GM23338 (cell line): ENCODE results near the gene FRK. TPM values are rescaled to one million over a fixed set of nuclear protein-coding genes. Genes with fewer than 3 reads are reported as not detected.

Source experiments
- ATAC-seq: fragments of 200-7000 bp; cut with Tn5 transposase; 3 replicates; pipeline ENCODE4 v1.9.1; 2020
- DNase-seq: peaks from one replicate; pipeline ENCODE4 v3.0.0-alpha.2; 2015; ENCODE audit warnings: low spot score
- H2AFZ ChIP-seq: fragments of 200-600 bp; sonication (generic); 2 replicates; pipeline ENCODE4 v1.8.0; 2016; ENCODE audit warnings: antibody characterized with exemption, mild to moderate bottlenecking, moderate library complexity
- H3F3A ChIP-seq: fragments of 200-600 bp; sonication (generic); replicated peaks from 2 replicates; pipeline ENCODE4 v1.8.0; 2017; ENCODE audit warnings: antibody characterized with exemption, mixed run types, low read depth
- H3K27ac ChIP-seq: fragments of 200-600 bp; sonication (generic); 2 replicates; pipeline ENCODE4 v1.6.1; 2016; ENCODE audit warnings: low read depth
- H3K27me3 ChIP-seq: fragments of 200-600 bp; sonication (generic); 2 replicates; pipeline ENCODE4 v1.8.0; 2016; ENCODE audit warnings: mild to moderate bottlenecking, mixed run types, moderate library complexity; ENCODE audit not compliant: insufficient read depth
- H3K36me3 ChIP-seq: fragments of 200-600 bp; sonication (generic); 2 replicates; pipeline ENCODE4 v1.8.0; 2016; ENCODE audit warnings: mild to moderate bottlenecking; ENCODE audit not compliant: insufficient read depth
- H3K4me1 ChIP-seq: fragments of 200-600 bp; sonication (generic); 2 replicates; pipeline ENCODE4 v1.8.0; 2016; ENCODE audit warnings: mild to moderate bottlenecking, moderate library complexity; ENCODE audit not compliant: insufficient read depth
- H3K4me2 ChIP-seq: fragments of 200-600 bp; sonication (generic); 2 replicates; pipeline ENCODE4 v1.7.1; 2017; ENCODE audit warnings: mixed run types
- H3K4me3 ChIP-seq: fragments of 200-600 bp; sonication (generic); 2 replicates; pipeline ENCODE4 v1.6.1; 2016; ENCODE audit warnings: mixed run types
- H3K79me2 ChIP-seq: fragments of 200-600 bp; sonication (generic); replicated peaks from 2 replicates; pipeline ENCODE4 v1.8.0; 2017; ENCODE audit warnings: mild to moderate bottlenecking; ENCODE audit not compliant: insufficient read depth
- H3K9me2 ChIP-seq: fragments of 200-600 bp; sonication (generic); 2 replicates; pipeline ENCODE4 v1.8.0; 2017; ENCODE audit not compliant: insufficient read depth
- H4K20me1 ChIP-seq: fragments of 200-600 bp; sonication (generic); replicated peaks from 2 replicates; pipeline ENCODE4 v1.8.0; 2017; ENCODE audit warnings: mild to moderate bottlenecking; ENCODE audit not compliant: insufficient read depth
- H3K27ac Mint-ChIP-seq: 2 replicates; pipeline ENCODE4 v1.8.0; 2020; ENCODE audit warnings: inconsistent platforms, mild to moderate bottlenecking, moderate library complexity, mixed read lengths
- H3K27me3 Mint-ChIP-seq: 3 replicates; pipeline ENCODE4 v1.8.0; 2022; ENCODE audit warnings: low read depth, mild to moderate bottlenecking, moderate library complexity, mixed read lengths, inconsistent platforms; ENCODE audit not compliant: insufficient read depth, poor library complexity
- H3K36me3 Mint-ChIP-seq: 3 replicates; pipeline ENCODE4 v1.8.0; 2021; ENCODE audit warnings: low read depth, mild to moderate bottlenecking, inconsistent platforms, moderate library complexity, mixed read lengths
- H3K4me1 Mint-ChIP-seq: 3 replicates; pipeline ENCODE4 v1.8.0; 2020; ENCODE audit warnings: mild to moderate bottlenecking, inconsistent platforms, mixed read lengths
- H3K4me3 Mint-ChIP-seq: 3 replicates; pipeline ENCODE4 v1.8.0; 2021; ENCODE audit warnings: moderate library complexity, mild to moderate bottlenecking, inconsistent platforms, mixed read lengths
- H3K9me3 Mint-ChIP-seq: 3 replicates; pipeline ENCODE4 v1.8.0; 2020; ENCODE audit warnings: moderate library complexity, mild to moderate bottlenecking, inconsistent platforms, mixed read lengths
- CTCF ChIP-seq, 2 experiments: fragments of 200-600 bp in 1 of 2; sonication (generic) in 1 of 2; conservative IDR thresholded peaks; 2 replicates each; pipeline versions ENCODE4 v1.5.1 to v1.6.1; 2016 to 2017; ENCODE audit warnings: antibody characterized with exemption in 2 of 2, low read depth in 2 of 2, mild to moderate bottlenecking in 2 of 2, moderate library complexity in 1 of 2
- ETS1 ChIP-seq: IDR thresholded peaks from 2 replicates; pipeline ENCODE4 v1.6.1; 2016; ENCODE audit warnings: antibody characterized with exemption
- EZH2 ChIP-seq: fragments of 200-600 bp; sonication (generic); IDR thresholded peaks from one replicate; pipeline ENCODE4 v1.8.0; 2017; ENCODE audit warnings: antibody characterized with exemption, mild to moderate bottlenecking, low read depth; ENCODE audit not compliant: unreplicated experiment
- NANOG ChIP-seq: IDR thresholded peaks from 2 replicates; pipeline ENCODE4 v1.6.1; 2016; ENCODE audit warnings: antibody characterized with exemption, borderline replicate concordance
- POLR2AphosphoS5 ChIP-seq: IDR thresholded peaks from 2 replicates; pipeline ENCODE4 v1.6.1; 2016; ENCODE audit warnings: antibody characterized with exemption, low read depth
- REST ChIP-seq: IDR thresholded peaks from one replicate; pipeline ENCODE4 v1.6.1; 2018; ENCODE audit warnings: antibody characterized with exemption; ENCODE audit not compliant: unreplicated experiment
- STAT1 ChIP-seq: IDR thresholded peaks from one replicate; pipeline ENCODE4 v1.6.1; 2016; ENCODE audit warnings: antibody characterized with exemption; ENCODE audit not compliant: unreplicated experiment
- ZNF331 ChIP-seq: fragments of 250-450 bp; sonication (Bioruptor Pico); IDR thresholded peaks from 2 replicates; pipeline ENCODE4 v1.5.0; 2020; ENCODE audit warnings: low read depth, mild to moderate bottlenecking, moderate library complexity
- ZNF462 ChIP-seq: fragments of 250-450 bp; sonication (Bioruptor Pico); IDR thresholded peaks from 2 replicates; pipeline ENCODE4 v1.5.0; 2020; ENCODE audit warnings: mild to moderate bottlenecking, moderate library complexity
- polyA plus RNA-seq: library from polyadenylated mRNA; unstranded; fragments of >200 nt; fragmentation: Nextera tagmentation; extraction: Ambion mirVana; gene quantifications from 2 replicates; pipeline ENCODE4 v1.2.1, GENCODE V29; 2016
- total RNA-seq: library from RNA; depleted of rRNA; stranded (reverse); fragments of >200 nt; shearing (Covaris generic); gene quantifications from 2 replicates; pipeline ENCODE4 v1.2.3, GENCODE V29; 2014

FRK gene
- total and polyA plus RNA-seq, 2 experiments from 2014 or later, result 0.06 to 0.24 TPM

DNA sequence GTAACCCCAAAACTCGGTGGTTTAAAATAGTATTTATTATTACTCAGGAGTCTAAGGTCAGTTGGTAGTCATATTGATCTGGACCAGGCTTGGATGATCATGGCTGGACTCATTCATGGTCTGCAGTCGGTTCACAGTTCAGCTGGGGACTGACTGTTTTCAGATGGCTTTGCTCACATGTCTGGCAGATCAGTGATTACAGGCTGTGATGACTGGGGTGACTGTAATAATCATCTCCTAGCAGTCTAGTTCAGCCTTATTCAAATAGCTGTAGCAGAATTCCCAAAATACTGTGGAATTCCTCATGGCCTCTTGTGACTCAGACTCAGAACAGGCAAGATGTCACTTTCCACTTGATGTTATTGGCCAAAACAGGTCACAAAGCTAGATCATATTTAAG is 23.6 kb upstream of the FRK start (continued):
- TF ChIP-seq REST (no peak), POLR2AphosphoS5 (no peak), ZNF331 (CRISPR knock-in tag) (no peak), ZNF462 (no peak), NANOG (no peak)

DNA sequence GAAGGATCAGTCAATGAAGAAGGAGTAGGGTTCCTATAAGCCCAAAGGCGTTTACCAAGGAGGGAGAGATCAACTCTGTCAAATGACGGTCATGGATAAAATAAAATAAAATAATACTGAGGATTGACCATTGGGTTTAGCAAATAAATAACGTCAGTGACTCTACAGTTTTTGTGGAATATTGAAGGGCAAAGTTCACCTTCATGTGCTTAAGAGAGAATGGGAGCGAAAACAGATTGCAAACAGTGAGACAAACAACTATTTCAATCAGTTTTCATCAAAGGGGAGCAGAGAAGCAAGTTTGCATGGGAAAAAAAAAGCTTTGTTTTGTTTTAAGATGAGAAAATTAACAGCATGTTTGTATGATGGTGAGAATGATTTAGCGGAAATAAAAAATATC is 22.4 kb upstream of the FRK start:
- Histone ChIP-seq H4K20me1 (no peaks in the 10 kb centered on the region), H3K9me2 (no peaks in the 10 kb centered on the region), H3K4me1 (no peaks in the 10 kb centered on the region), H3K27me3 (no peaks in the 10 kb centered on the region), H3K4me2 (no peak overlapping the region), H3K27ac (no peak overlapping the region), H3K79me2 (no peaks in the 10 kb centered on the region), H3K4me3 (no peak overlapping the region), H3F3A (no peaks in the 10 kb centered on the region), H3K36me3 (no peaks in the 10 kb centered on the region), H2AFZ (no peak overlapping the region)
- Mint-ChIP-seq H3K27me3 (peaks cover 1% of the 10 kb centered on the region), H3K36me3 (no peaks in the 10 kb centered on the region), H3K9me3 (no peaks in the 10 kb centered on the region), H3K27ac (no peak overlapping the region), H3K4me1 (no peaks in the 10 kb centered on the region), H3K4me3 (no peak overlapping the region)
- no peak for ATAC-seq
- DNase-seq, result no peak
- TF ChIP-seq STAT1, result no peak
- no peak for TF ChIP-seq CTCF (conservative IDR thresholded peaks at IDR 0.05; ENCODE audit: low read depth in 2 of 2)
- no peak for TF ChIP-seq ETS1
- no peak for TF ChIP-seq NANOG
- TF ChIP-seq EZH2, result no peak
- TF ChIP-seq REST, result no peak
